Common myeloid progenitor, CD34-positive (primary cell): Measurements from ENCODE around the gene AVPR2.

Experiments used
- CTCF ChIA-PET: fragments of 350-600 bp; sonication (Branson Sonifier 250); formaldehyde crosslinking; loops from one replicate; lab custom pipeline; 2021; ENCODE audit warnings: antibody characterized with exemption; lab: Charles Lee
- POLR2A ChIA-PET: fragments of 350-600 bp; sonication (Branson Sonifier 250); formaldehyde crosslinking; loops from one replicate; lab custom pipeline; 2021; ENCODE audit warnings: antibody characterized with exemption; lab: Charles Lee
- DNase-seq, 3 donors: peaks; one replicate each; pipeline versions ENCODE4 v3.0.0 to v3.0.0-alpha.2; 2013
- H3K27ac ChIP-seq, 2 experiments: 1 replicate in 1 of 2; 2 replicates in 1 of 2; pipeline ENCODE4 v1.7.0; 2013; ENCODE audit warnings: inconsistent platforms in 2 of 2, low read length in 2 of 2, mild to moderate bottlenecking in 2 of 2, low read depth in 1 of 2, moderate library complexity in 1 of 2; ENCODE audit not compliant: severe bottlenecking in 2 of 2, insufficient read depth in 1 of 2, poor library complexity in 1 of 2
- H3K27me3 ChIP-seq, 5 experiments: replicated peaks in 2 of 5; 1 replicate in 3 of 5; 2 replicates in 2 of 5; pipeline versions ENCODE4 v1.6.1 to v1.7.0; 2013; ENCODE audit warnings: low read length in 4 of 5, mild to moderate bottlenecking in 2 of 5, moderate library complexity in 2 of 5, inconsistent platforms in 1 of 5; ENCODE audit not compliant: insufficient read depth in 5 of 5, control insufficient read depth in 4 of 5
- H3K36me3 ChIP-seq, 4 experiments: 1 replicate in 2 of 4; 2 replicates in 2 of 4; pipeline versions ENCODE4 v1.6.1 to v1.7.0; 2013; ENCODE audit warnings: low read length in 3 of 4, control low read depth in 1 of 4, mild to moderate bottlenecking in 1 of 4; ENCODE audit not compliant: control insufficient read depth in 4 of 4, insufficient read depth in 4 of 4
- H3K4me1 ChIP-seq, 4 experiments: 1 replicate in 3 of 4; 2 replicates in 1 of 4; pipeline versions ENCODE4 v1.6.1 to v1.7.1; 2013; ENCODE audit warnings: low read length in 3 of 4, mild to moderate bottlenecking in 3 of 4, control low read depth in 1 of 4, inconsistent platforms in 1 of 4, moderate library complexity in 1 of 4; ENCODE audit not compliant: control insufficient read depth in 4 of 4, insufficient read depth in 4 of 4; ENCODE audit errors: control extremely low read depth in 1 of 4
- H3K4me3 ChIP-seq, 7 experiments: 1 replicate in 4 of 7; 2 replicates in 3 of 7; pipeline versions ENCODE4 v1.5.1 to v1.7.0; 2013; ENCODE audit warnings: mild to moderate bottlenecking in 7 of 7, low read length in 6 of 7, moderate library complexity in 6 of 7, inconsistent platforms in 2 of 7, low read depth in 2 of 7, control low read depth in 1 of 7; ENCODE audit not compliant: insufficient read depth in 4 of 7, control insufficient read depth in 1 of 7; ENCODE audit errors: extremely low read depth in 1 of 7
- H3K9me3 ChIP-seq, 5 experiments: 1 replicate in 4 of 5; 2 replicates in 1 of 5; pipeline versions ENCODE4 v1.6.1 to v1.7.1; 2013; ENCODE audit warnings: low read length in 4 of 5, mild to moderate bottlenecking in 2 of 5, inconsistent platforms in 1 of 5, low read depth in 1 of 5, moderate library complexity in 1 of 5; ENCODE audit not compliant: control insufficient read depth in 4 of 5, insufficient read depth in 2 of 5; ENCODE audit errors: control extremely low read depth in 1 of 5
- WGBS: methylation state at CpG from one replicate; pipeline ENCODE4 v1.1.5; 2013; ENCODE audit not compliant: insufficient coverage; 5-methylcytosine and 5-hydroxymethylcytosine counted together

The AVPR2 gene

GRCh38 chrX:153948002-153948466, 43.6 kb downstream of the AVPR2 start:
- Histone ChIP-seq H3K4me3 (no peak overlapping the region), H3K4me1 (peaks cover 0 to 59% (median 55%) of the 10 kb centered on the region in 4 experiments), H3K36me3 (peaks cover 0 to 52% (median 24%) of the 10 kb centered on the region in 4 experiments), H3K27me3 (peaks cover 0 to 19% (median 0%) of the 10 kb centered on the region in 5 experiments), H3K9me3 (no peaks in the 10 kb centered on the region), H3K27ac (no peak overlapping the region)
- ChIA-PET POLR2A (interaction anchor here (1.8 to 2.1 kb wide), 2 partner anchors 19 to 23 kb away, joined by 7 to 20 read pairs; partner anchors contain the start of gene ARHGAP4), CTCF (interaction anchor here (0.8 to 18.9 kb wide), 9 partner anchors 8 to 188 kb away, joined by 3 to 482 read pairs (median 5); partner anchors contain the start of genes ARHGAP4, NAA10 and PLXNB3)
- no peak for DNase-seq
- 89% methylated on average over 7 of the region's 10 CpGs for WGBS

- POLR2A ChIA-PET = interaction anchor here (1.0 to 1.1 kb wide), 2 partner anchors 22 to 24 kb away, joined by 3 to 4 read pairs; no protein-coding TSS in a partner anchor
- no peak overlapping the region for H3K4me3 ChIP-seq
- CTCF ChIA-PET = interaction anchor here (1.0 to 18.9 kb wide), 11 partner anchors 9 to 193 kb away, joined by 3 to 482 read pairs (median 6); partner anchors contain the start of genes ARHGAP4, AVPR2, NAA10 and PLXNB3
- peak in 1 of 3 donors; percentile 45 for DNase-seq
- H3K27me3 ChIP-seq = peaks cover 0 to 11% (median 0%) of the 10 kb centered on the region in 5 experiments
- no peak overlapping the region for H3K27ac ChIP-seq
- H3K4me1 ChIP-seq = peaks cover 0 to 50% (median 45%) of the 10 kb centered on the region in 4 experiments
- no peaks in the 10 kb centered on the region for H3K9me3 ChIP-seq
- whole genome bisulfite sequencing = 55% methylated on average over 24 of the region's 30 CpGs
- peaks cover 0 to 62% (median 28%) of the 10 kb centered on the region in 4 experiments for H3K36me3 ChIP-seq
These were observed 44.7 kb downstream of the AVPR2 start for GRCh38 chrX:153948847-153949805.

GRCh38 chrX:153950127-153950526, 45.7 kb downstream of the AVPR2 start:
- Histone ChIP-seq H3K27ac (no peak overlapping the region), H3K4me3 (no peak overlapping the region), H3K36me3 (peaks cover 0 to 72% (median 32%) of the 10 kb centered on the region in 4 experiments), H3K27me3 (peaks cover 0 to 11% (median 0%) of the 10 kb centered on the region in 5 experiments), H3K9me3 (no peaks in the 10 kb centered on the region), H3K4me1 (peaks cover 0 to 41% (median 37%) of the 10 kb centered on the region in 4 experiments)
- CTCF ChIA-PET = interaction anchor here (1.0 to 18.9 kb wide), 10 partner anchors 12 to 194 kb away, joined by 3 to 482 read pairs (median 6); partner anchors contain the start of genes ARHGAP4, AVPR2, NAA10 and PLXNB3
- POLR2A ChIA-PET = no interaction called here
- WGBS = 92% methylated on average over 19 of the region's 19 CpGs
- DNase-seq = no peak

GRCh38 chrX:153951683-153952372, 47.4 kb downstream of the AVPR2 start:
- ChIA-PET POLR2A (no interaction called here), CTCF (interaction anchor here (0.5 to 18.9 kb wide), 7 partner anchors 10 to 188 kb away, joined by 3 to 482 read pairs (median 6); partner anchors contain the start of genes ARHGAP4 and NAA10)
- Histone ChIP-seq H3K9me3 (no peaks in the 10 kb centered on the region), H3K4me1 (peaks cover 0 to 32% (median 32%) of the 10 kb centered on the region in 4 experiments), H3K4me3 (no peak overlapping the region), H3K27ac (no peak overlapping the region), H3K36me3 (peaks cover 3 to 89% (median 44%) of the 10 kb centered on the region in 4 experiments), H3K27me3 (peaks cover 0 to 7% (median 0%) of the 10 kb centered on the region in 5 experiments)
- WGBS = 97% methylated on average over 27 of the region's 28 CpGs
- no peak for DNase-seq

- WGBS = 95% methylated on average over 31 of the region's 32 CpGs
- H3K27me3 ChIP-seq = peaks cover 0 to 7% (median 0%) of the 10 kb centered on the region in 5 experiments
- ChIA-PET POLR2A (no interaction called here), CTCF (interaction anchor here (0.5 to 18.9 kb wide), 10 partner anchors 9 to 189 kb away, joined by 3 to 482 read pairs (median 4); partner anchors contain the start of genes ARHGAP4 and NAA10)
- no peak overlapping the region for H3K4me3 ChIP-seq
- no peaks in the 10 kb centered on the region for H3K9me3 ChIP-seq
- peaks cover 0 to 28% (median 27%) of the 10 kb centered on the region in 4 experiments for H3K4me1 ChIP-seq
- H3K36me3 ChIP-seq = peaks cover 3 to 95% (median 47%) of the 10 kb centered on the region in 4 experiments
- DNase-seq = no peak
- H3K27ac ChIP-seq = no peak overlapping the region
These were observed 48.0 kb downstream of the AVPR2 start for GRCh38 chrX:153952373-153953026.

- peak in 2 of 3 donors; percentile 71 to 79 for DNase-seq
- peaks cover 3 to 98% (median 51%) of the 10 kb centered on the region in 4 experiments for H3K36me3 ChIP-seq
- ChIA-PET POLR2A (no interaction called here), CTCF (interaction anchor here (0.7 to 18.9 kb wide), 9 partner anchors 8 to 188 kb away, joined by 3 to 482 read pairs (median 4); partner anchors contain the start of genes ARHGAP4, NAA10 and RENBP)
- H3K4me1 ChIP-seq = peaks cover 0 to 23% (median 19%) of the 10 kb centered on the region in 4 experiments
- WGBS = 29% methylated on average over 26 of the region's 33 CpGs
- no peaks in the 10 kb centered on the region for H3K9me3 ChIP-seq
- no peak overlapping the region for H3K4me3 ChIP-seq
- H3K27me3 ChIP-seq = peaks cover 0 to 7% (median 0%) of the 10 kb centered on the region in 5 experiments
- no peak overlapping the region for H3K27ac ChIP-seq
These were observed 48.9 kb downstream of the AVPR2 start for GRCh38 chrX:153953342-153953830.
